ENCODE data around the gene ZNF341.

The ZNF341 gene

DNA sequence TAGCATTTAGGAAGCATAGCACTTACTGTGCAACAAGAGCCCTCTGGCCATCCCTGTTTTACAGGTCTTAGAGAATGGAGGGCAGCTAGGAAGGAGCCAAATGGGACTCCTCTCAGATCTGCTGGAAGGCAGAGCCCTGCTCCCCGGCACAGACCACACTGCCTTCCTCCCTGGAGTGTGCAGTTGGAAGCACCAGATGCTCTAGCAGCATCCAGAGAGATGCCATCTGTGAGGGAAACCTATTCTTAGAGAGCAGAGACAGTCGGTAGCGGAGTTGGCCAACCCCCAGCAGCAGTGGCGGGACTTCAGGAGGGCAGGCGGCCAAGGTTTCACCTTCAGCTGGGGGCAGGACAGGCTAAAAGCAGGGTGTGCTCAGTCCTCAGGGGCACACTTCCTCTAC is 28.9 kb upstream of the ZNF341 start:
- CTCF ChIA-PET = interaction anchor here (0.7 kb wide), 1 partner anchor 245 kb away, joined by 5 read pairs; no protein-coding TSS in a partner anchor

DNA sequence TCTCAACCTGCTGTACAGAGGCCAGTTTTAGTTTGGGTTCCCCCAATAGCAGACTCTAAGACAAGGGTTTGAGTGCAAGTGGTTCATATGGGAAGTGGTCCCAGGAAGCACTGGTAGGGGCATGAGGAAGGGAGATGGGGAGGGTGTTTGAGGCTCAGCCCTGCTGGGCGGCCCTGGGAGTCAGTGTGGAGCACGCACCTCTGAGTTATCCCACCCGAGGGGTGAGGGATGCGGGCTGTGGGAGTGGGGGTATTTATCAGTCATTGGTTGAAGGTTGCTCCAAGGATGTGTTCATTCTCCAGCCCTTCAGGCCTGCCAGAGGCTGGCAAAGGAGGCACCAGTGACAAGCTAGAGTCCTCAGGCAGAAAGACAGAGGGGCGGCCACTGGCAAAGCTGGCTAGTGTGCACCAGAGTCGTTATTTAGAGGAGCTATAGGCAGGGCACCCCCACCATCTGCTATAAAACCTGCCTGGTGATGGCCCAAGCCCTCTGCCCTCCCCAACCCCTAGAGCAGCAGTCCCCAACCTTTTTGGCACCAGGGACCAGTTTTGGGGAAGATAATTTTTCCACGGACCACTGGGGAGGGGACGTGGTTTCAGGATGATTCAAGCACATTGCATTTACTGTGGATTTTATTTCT is 28.2 kb upstream of the ZNF341 start:
- POLR2A ChIA-PET (ENCODE audit: low non-redundant PET) = no interaction called here
- 0 out of 2 replicates have a peak overlapping the region, but pooled peaks have one; percentile 0 for H3K27ac ChIP-seq
- CTCF ChIA-PET = interaction anchor here (0.6 kb wide), 1 partner anchor 153 kb away, joined by 3 read pairs; no protein-coding TSS in a partner anchor

More for the DNA sequence above, 28.9 kb upstream of the ZNF341 start:
- DNase-seq (ENCODE audit: low spot score) = no peak
- TF ChIP-seq, protein P1, sequence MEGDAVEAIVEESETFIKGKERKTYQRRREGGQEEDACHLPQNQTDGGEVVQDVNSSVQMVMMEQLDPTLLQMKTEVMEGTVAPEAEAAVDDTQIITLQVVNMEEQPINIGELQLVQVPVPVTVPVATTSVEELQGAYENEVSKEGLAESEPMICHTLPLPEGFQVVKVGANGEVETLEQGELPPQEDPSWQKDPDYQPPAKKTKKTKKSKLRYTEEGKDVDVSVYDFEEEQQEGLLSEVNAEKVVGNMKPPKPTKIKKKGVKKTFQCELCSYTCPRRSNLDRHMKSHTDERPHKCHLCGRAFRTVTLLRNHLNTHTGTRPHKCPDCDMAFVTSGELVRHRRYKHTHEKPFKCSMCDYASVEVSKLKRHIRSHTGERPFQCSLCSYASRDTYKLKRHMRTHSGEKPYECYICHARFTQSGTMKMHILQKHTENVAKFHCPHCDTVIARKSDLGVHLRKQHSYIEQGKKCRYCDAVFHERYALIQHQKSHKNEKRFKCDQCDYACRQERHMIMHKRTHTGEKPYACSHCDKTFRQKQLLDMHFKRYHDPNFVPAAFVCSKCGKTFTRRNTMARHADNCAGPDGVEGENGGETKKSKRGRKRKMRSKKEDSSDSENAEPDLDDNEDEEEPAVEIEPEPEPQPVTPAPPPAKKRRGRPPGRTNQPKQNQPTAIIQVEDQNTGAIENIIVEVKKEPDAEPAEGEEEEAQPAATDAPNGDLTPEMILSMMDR (conservative IDR thresholded peaks at IDR 0.05; ENCODE audit: low read depth) = no peak
- POLR2A ChIA-PET (ENCODE audit: low non-redundant PET) = no interaction called here
- 0 out of 2 replicates have a peak overlapping the region, but pooled peaks have one; percentile 3 for H3K27ac ChIP-seq

DNA sequence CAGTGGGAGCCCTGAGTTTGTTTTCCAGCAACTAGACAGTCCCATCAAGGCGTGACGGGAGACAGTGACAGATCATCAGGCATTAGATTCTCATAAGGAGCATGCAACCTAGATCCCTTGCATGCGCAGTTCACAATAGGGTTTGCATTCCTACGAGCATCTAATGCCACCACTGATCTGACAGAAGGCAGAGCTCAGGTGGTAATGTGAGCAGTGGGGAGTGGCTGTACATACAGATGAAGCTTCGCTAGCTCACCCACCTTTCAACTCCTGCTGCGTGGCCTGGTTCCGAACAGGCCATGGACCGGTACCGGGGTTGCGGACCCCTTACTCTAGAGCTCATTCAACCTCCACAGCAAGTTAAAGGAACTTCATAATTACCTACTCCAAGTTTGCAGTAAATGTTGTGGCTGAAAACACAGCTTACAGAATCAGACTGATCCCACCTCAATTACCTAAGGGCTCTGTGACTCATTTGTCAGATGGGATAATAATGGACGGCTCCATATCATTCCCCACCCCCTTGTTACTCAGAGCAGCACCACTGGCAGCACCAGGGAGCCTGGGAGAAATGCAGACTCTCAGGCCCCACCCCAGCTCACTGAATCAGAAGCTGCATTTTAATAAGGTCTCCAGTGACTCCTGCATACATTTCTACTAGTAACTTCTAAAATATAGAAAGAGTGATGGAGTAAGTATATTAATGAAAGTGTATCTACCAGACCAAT is 27.4 kb upstream of the ZNF341 start:
- H3K27ac ChIP-seq = 0 out of 2 replicates have a peak overlapping the region, but pooled peaks have one; percentile 4
- ChIA-PET POLR2A (ENCODE audit: low non-redundant PET) (interaction anchor here (0.6 kb wide), 1 partner anchor 14 kb away, joined by 3 read pairs; no protein-coding TSS in a partner anchor), CTCF (interaction anchor here (0.6 kb wide), 1 partner anchor 153 kb away, joined by 3 read pairs; no protein-coding TSS in a partner anchor)
- DNase-seq (ENCODE audit: low spot score) = peak; percentile 73
- TF ChIP-seq, protein P1 (conservative IDR thresholded peaks at IDR 0.05; ENCODE audit: low read depth) = no peak

More for the DNA sequence above, 28.2 kb upstream of the ZNF341 start:
- TF ChIP-seq, protein P1 (conservative IDR thresholded peaks at IDR 0.05; ENCODE audit: low read depth) = no peak
- no peak for DNase-seq (ENCODE audit: low spot score)

DNA sequence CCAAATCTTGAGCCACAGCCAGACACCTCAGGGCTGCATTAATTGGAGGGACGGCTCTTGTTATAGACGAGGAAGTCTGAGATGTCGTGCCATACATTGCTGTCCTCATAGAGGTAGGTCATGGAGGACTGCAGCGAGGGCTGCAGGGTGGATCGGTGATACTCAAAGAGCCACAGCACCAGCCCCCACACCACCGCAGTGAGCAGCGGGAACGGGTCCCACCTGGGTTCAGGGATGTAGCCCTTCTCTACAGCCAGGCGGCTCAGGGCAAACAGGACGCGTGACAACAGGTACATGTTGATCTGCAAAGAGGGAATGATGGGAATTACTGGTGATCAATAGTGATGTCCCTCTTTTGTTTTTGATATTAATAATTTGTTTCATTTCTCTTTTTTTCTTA is 24.1 kb upstream of the ZNF341 start:
- TF ChIP-seq, protein P1 (conservative IDR thresholded peaks at IDR 0.05; ENCODE audit: low read depth) = no peak
- no peak for DNase-seq (ENCODE audit: low spot score)
- CTCF ChIA-PET = no interaction called here
- POLR2A ChIA-PET (ENCODE audit: low non-redundant PET) = interaction anchor here (0.6 kb wide), 1 partner anchor 394 kb away, joined by 3 read pairs; no protein-coding TSS in a partner anchor
- peak overlapping the region; percentile 70 for H3K27ac ChIP-seq

DNA sequence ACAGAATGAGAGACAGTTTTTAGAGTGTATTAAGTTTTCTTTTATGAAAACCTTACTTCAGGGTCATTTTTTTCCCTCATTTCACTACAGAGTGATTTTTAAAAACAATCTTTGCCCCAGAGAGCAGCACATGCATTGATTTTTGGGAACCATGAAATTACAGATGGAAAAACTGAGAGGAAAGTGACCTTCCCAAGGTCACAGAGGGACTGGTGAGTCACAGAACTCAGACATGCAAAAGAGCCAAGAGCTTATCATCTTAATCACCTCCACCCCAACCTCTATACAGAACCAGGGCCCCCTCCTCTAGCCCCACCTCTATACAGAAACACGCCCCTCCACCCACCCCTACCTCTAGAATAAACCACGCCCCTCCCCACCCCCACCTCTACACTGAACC is 22.4 kb upstream of the ZNF341 start:
- POLR2A ChIA-PET (ENCODE audit: low non-redundant PET) = no interaction called here

More for the DNA sequence above, 22.4 kb upstream of the ZNF341 start:
- DNase-seq (ENCODE audit: low spot score) = no peak
- CTCF ChIA-PET = no interaction called here
- TF ChIP-seq, protein P1 (conservative IDR thresholded peaks at IDR 0.05; ENCODE audit: low read depth) = no peak
- peak overlapping the region; percentile 70 for H3K27ac ChIP-seq
